Measurements from ENCODE around the gene NR5A2.

- TF ChIP-seq CTCF (optimal IDR thresholded peaks at IDR 0.05 in 1 of 3, IDR thresholded peaks at IDR 0.05 in 1 of 3, conservative IDR thresholded peaks at IDR 0.05 in 1 of 3; ENCODE audit: extremely low read depth in 1 of 3, insufficient read depth in 2 of 3, low read length in 3 of 3) = no peak
- TF ChIP-seq EZH2 (IDR thresholded peaks at IDR 0.05; ENCODE audit: low read length) = no peak
Measured at GRCh38 chr1:200048244-200048643, 20.7 kb downstream of the NR5A2 start.

Measured in keratinocyte (primary cell).